HG03066 (cell line): ENCODE measurements around the gene RAB11FIP4.

Experiments
- ATAC-seq: cut with Tn5 transposase; IDR thresholded peaks from one replicate; pipeline ENCODE4 v1.9.1; 2021; ENCODE audit warnings: low read depth; ENCODE audit not compliant: unreplicated experiment

The RAB11FIP4 gene

DNA sequence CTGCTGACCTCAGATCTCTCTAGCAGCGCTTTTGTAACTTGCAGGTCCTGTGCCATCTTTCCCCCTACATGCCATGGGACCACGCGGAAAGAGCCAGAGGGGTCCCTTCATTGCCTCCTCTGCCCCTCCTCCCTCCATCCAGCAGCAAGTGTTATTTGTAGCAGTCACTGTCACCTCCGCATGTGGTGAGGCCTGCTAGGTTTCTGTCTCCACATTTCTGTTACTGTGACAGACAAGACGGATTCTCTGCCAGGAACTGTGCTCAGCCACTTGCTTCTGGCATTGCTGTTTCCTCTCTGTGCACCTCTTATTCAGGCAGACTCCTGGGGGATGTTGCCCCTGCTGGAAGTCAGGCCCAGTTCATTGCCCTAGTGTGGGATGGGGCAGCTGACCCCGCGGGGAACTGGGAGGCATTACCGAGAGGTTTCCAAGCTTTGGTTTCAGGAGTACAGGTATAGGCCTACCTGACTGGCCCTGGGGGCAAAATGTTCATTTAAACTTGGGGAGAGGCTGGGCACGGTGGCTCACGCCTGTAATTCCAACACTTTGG, 61.2 kb downstream of the RAB11FIP4 start:
- ATAC-seq, result no peak

DNA sequence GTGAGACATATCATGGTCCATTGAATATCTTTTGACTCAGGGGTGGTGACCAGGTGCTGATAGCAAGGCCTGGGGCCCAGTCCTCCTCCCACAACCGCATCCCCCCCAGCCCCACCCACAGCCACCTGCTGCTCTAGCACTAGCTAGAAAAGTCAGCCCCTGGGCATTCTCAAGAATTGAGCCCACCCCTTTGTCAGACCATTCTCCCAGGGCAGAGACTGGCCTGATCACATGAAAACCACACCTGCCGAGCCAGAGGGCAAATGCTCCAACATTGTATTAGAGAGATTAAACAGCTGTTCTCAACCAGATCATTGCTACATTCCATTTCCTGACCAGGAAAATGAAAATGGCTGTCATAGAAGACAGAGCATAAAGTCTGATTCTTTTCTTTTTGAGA, 62.4 kb downstream of the RAB11FIP4 start:
- ATAC-seq, result no peak

DNA sequence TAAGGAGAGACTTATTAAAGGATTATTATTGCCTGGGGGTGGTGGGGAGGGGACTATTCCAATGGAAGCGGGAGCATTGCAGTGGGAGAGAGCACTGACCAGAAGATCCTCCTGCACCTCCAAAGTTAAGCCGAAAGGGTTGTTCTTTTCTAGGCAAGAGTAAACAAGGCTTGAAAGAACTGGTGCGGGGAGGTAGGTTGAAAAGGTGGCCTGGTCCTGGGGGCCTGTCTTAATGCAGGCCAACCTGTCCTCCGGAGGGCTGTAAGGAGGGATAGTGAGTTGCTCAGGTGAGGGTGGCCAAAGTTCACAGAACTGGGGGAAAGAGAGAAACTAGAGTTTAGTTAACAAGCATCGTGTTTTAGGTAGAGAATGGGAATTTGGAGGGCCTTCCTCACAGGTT, 65.3 kb downstream of the RAB11FIP4 start:
- no peak for ATAC-seq

DNA sequence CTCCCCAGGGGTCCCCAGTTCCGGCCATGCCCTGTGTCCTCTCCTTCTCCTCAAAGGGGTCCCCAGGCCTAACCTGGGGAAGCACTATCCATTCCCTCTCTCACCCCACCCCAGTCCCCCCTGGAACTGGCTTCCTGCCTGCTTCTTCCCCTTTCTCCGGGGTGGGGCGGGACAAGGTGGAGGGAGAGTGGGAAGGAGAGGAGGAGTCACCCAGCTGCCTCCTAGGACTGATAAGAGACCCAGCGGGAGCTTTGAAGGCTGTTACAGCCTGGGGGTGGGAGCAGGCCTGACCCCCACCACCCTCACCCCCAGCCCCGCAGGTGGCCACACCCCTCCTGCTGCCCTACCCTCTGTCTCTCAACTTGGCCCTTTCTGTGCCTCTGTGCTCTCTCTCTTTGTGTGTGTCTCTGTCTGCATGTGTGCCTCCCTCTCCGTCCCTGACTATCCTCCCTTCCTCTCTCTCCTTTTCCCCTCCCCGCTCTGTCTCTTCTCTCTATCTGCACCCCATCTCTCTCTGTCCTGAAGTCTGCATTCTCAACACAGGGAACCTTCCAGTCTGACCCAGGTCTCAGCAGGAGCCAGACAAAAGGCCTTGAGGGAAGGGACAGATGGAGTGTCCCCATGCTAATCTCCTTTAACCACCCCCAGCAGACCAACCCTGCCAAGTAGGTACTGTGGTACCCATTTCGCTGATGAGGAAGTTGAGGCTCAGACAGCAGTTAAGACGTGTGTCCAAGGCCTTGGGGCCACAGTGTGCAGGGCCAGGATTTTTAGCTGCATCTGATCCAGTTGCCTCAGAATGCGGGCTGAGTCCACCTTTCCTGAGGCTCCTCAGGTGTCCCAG, 66.1 kb downstream of the RAB11FIP4 start:
- no peak for ATAC-seq

DNA sequence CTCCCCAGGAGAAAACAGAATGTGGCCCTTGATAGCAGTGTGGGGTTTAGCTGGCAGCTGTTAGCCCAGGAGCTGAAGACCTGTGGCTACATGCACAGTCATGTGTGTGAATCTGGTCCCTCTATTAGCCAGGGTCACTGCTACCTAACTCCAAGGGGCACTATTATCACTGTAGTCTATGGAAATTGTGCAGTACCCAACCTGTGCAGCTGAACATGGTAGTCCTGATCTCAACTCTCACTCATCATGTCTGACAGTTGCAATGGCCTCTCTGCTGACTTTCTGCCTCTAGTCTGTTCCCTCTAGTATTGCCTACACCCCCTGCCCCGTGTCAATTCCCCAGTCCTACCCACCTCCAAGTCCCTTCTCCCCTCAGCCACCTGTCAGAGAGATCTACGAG, 67.4 kb downstream of the RAB11FIP4 start:
- no peak for ATAC-seq

DNA sequence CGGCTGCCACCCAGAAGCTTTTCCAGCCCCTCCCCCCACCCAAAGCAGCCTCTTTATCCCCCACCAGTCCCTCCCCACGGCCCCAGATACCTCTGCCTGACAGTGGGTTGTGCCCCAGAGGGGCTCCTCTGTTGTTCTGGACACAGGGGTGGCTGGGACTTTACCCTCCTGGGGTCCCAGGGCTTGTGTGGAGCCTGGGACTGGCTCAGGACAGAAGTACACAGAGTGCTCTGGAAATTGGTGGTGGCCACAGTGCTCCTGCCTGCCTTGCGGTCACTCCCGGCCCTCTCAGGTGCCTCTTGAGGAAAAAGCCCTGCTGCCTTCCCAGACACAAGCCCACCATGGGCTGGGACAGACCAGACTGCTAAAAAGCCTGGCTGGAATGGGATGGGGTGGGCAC, 68.2 kb downstream of the RAB11FIP4 start:
- no peak for ATAC-seq

DNA sequence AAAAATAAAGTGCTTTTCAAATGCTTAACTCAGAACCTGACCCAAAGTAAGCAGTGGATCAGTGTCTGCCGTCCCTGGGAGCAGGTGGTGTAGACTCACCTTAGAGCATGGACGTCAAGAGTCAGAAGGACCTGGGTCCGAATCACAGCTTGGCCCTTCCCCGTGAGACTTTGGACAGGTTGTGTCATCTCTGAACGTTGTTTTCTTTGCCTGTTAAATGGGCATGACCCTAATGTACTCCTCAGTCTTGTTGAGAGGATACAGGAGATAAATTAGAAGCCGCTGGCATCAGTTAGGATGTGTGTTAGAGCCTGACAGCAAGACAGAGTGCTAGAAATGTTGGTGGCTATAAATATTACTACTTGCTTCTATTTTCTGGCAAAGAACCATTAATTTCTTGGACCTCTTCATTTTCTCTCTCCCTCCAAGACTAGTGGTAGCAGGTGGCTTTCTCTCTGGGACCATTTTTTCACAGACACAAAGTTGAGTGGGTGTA, 68.8 kb downstream of the RAB11FIP4 start:
- ATAC-seq, result no peak

DNA sequence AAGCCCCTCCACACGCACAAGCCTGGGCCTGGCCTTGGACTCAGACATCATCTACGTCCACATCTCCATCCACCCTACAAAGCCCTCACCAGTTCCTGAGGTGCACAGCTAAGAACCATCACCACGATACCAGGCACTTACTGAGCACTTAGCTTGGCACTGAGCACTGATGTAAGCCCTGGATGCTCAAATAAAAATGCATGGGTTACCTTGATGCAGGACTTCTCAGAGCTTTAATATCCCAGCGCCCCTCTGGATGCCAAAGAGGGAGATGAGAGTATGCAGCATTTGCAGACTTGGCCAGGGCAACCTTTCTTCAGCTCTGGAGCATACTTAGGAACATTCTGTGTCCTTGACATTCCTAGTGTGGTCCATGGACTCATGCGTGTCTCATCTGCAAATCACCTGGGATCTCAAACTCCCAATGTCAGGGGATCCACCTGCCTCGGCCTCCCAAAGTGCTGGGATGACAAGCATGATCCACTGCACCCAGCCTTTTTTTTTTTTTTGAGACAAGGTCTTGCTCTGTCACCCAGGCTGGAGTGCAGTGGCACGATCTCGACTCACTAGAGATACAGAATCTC, 69.8 kb downstream of the RAB11FIP4 start:
- ATAC-seq, result no peak

DNA sequence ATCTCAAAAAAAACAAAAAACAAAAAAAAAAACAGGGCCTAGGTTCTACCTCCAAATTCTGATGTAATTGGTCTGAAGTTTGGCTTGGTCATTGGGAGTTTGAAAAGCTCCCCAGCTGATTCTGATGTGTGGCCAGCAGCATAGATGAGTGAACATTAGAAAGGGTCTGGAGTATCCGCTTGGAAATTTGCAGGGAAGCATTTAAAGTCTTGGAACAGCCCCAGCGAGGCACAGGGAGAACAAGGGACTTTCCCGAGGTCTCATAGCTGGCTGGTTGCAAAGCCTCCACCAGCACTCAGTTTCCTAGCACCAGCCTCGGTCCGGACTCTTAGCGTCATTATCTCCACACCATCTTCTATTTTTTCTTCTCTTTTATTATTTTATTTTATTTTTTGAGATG, 70.8 kb downstream of the RAB11FIP4 start:
- no peak for ATAC-seq

DNA sequence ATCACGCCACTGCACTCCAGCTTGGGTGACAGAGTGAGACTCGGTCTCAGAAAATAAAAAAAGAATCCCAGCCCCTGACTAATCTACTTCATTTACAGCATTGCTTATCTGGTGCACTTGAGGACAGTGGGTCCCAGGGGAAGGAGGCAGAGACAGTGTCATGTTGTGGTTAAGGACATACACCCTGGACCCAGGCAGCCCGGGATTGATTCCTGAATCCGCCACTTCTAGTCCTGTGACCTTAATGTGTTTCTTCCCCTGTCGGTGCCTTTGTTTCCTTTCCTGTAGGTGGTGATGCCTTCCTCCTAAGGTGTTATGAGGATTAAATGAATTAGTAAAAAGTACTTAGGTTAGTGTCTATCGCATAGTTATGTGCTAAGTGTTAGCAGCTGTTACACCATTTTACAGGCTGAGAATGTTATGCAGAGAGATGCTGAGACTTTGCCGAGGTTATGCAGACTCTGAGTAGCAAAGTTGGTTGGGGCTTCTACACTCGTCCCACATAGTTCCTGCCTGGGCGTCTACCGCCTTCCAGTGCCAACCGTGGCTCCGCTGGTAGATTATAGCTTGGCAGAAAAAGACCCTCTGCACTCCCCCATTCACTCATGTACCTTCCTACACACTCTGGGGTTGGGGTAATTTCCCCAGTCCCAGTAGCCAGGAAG, 74.8 kb downstream of the RAB11FIP4 start:
- no peak for ATAC-seq

DNA sequence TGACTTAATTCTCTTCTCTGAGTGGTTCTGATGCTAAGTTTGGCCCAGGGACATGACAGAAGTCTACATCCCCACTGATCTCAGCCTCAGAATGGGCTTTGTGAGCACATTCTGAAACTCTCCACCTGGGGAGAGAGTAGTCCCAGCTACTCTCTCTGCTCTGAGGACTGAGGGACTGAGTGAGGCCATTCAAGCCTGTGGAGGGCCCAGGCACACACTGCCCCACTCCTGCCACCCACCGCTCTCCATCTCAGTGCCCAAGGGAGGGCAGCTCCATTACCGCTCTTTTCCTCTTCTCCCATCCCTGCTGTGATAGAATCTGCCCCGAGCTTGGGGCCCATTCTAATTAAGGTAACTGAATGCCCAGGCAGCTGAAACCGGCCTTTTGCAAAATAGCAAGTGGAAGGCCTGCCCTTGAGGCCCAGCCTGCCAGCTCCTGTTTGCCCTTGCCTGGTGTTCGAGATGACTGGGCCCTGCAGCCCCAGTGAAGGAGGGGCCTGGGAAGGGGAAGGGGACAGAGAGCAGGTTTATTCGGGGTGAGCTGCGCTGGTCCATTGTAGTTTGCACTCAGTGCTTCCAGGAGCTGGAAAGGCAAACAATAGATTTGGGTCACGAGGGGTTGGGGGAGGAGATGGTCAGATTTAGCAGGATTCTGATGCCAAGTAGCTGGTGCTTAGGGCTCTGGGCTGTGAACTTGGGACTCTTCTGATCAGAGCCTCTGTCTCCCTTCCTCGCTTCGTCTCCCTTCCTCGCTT, 76.2 kb downstream of the RAB11FIP4 start:
- no peak for ATAC-seq

DNA sequence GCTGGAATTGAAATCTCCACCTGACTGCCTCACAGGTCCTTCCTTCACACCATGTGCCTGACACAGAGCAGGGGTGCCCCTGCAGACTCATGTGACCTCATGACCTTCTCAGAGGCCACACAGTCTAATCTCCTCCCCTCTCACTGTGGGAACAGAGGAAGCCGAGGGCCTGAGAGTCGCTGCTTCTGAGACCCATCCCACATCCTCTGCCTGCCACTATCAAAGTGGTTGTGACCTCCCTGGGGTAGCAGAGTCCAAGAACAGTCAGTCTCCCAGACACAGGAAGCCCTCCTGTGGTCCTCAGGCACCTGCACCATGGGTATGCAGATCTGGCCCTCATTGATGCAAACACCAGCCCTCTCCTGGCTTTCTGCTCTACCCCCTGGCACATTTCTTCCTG, 78.5 kb downstream of the RAB11FIP4 start:
- no peak for ATAC-seq

DNA sequence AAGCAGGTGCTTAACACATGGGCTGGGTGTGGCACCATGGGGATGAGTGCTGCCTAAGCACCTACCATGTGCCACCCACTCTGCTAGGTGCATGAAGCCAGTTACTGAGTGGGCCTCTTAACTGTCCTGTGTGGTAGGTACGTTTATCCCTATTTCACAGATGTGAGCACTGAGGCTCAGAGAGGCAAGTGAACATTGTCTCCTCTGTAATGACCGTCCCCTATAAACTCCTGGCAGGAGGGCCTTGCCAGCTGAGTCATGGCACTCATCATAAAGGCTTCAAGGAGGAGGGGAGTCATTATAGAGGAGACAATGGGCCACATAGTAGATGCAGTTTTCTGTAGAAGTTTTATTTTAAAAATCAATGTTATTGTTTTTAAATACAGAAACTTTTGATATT, 79.1 kb downstream of the RAB11FIP4 start:
- ATAC-seq, result no peak

DNA sequence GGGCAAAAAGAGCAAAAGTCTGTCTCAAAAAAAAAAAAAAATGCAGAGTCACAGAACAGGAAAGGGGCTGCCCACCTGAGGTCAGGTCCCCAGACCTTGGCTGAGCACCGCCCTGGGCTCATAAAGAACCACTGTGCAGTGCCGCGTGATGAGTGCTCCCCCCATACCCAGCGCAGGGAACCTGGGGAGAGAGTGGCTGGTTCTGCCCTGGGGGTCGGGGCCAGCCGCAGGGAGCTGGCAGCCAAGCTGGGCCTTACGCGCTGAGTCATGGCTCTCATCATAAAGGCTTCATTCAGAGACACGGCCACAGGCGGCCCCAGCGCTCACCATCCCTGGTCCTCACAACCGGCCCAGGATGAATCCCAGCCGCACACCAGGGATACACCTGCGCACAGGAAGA, 80.7 kb downstream of the RAB11FIP4 start:
- no peak for ATAC-seq

DNA sequence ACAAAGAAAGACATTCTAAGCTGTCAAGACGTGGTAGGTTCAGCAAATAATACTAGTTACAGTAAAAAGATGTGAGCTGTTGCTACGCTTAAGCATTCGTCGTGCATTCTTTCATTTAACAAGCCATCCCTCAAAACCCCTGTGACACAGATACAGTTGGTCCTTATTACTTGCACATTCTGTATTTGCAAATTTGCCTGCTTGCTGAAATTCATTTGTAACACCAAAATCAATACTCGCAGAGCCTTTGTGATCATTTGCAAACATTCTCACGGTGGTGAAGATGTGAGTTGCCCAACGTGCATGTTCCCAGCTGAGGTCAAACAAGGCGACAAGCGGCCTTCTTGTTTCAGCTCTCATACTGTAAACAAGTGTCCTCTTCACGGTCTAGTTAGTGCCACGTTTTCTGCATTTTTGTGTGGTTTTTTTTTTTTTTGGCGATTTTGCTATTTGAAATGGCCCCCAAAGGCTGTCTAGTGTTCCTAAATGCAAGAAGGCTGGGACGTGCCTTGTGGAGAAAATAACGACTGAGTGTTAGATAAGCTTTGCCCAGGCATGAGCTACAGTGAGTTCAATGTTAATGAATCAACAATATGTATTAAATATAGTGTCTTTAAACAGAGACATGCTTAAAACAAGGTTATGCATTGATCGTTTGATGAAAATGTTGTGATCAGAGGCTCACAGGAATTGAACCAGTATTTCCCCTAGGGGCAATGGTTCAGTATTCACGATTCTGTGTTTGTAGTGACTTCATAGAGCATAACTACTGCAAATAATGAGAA, 84.1 kb downstream of the RAB11FIP4 start:
- no peak for ATAC-seq

DNA sequence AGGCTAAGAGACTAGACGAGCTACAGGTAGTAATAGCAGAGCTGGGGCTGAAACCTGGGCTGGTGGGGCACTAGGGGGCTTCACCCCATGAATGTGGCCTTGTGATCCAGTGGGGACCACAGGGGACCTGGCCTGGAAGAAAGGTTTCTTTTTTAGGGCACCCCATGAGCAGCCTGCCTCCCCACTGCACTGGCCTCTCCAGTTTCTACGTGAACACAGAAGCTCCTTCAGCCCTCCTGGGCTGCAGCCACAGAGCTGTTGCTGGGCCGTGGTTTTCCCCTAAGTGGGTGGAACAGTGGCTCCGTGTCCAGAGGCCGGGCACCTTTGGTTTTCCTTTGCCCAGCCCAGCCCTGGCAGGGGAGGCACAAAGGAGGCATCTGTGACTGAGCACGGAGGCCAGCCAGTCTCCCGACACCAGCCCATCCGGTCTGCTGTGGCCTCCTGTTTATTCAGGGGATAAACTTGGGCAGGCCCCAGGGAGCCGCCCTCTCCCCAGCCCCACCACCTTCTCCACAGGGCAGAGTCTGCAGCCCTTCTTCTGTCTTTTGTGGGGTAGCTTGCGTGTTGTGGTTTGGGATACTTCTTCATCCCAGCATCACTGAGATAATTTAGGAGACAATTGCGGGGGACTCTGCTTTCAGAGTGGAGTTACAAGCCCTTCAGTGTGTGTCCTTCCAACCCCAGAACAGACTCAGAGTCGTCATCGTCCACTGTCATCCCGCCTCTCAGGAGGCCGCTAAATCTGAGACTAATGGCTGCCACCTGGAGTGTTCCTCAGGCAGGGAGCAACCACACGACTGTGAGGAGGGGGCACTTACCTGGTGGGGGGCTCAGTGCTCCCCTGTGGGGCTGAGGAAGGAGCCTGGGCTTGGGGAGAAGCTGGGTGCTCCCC, 85.3 kb downstream of the RAB11FIP4 start:
- no peak for ATAC-seq

DNA sequence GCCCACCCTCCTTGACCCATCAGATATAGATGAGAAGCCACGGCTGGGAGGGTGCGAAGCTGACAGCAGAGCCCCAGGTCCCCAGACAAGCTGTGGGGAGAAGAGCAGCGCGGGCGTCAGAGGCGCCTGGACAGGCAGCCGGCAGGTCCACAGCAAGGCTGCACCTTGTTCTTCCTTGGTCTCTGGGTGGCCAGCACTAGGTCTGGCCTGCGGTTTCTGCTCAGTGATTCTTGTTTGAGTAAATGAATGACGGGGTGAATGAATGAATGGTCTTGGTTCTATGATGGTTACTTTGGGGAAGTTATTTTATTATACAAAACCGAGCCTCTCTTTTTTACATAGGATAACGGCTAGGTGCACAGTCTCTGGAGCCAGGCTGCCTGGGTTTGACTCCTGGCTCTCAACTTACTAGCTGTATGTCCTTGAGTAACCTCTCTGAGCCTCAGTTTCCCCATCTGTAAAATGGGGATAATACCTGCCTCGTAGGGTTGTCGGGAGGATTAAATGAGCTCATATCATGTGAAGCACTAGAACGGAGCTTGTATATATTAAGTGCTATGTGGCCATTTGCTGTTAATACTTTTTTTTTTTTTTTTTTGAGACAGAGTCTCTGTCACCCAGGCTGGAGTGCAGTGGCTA, 86.1 kb downstream of the RAB11FIP4 start:
- no peak for ATAC-seq

DNA sequence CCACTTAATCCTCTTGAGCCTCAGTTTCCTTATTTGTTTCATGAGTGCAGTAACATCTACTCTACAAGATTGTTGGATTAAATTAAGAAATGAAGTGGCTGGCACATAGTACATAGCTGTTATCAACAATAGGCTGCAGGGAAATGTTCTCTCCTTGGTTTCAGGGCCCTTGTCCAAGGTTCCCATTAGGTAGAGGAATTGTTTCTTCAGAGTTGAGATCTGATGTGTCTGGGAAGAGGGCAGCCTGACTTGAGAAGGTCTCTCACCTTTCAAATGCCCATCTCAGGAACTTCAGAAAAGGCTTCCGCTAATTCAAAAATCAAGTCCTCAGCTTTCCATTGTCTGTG, 87.6 kb downstream of the RAB11FIP4 start:
- no peak for ATAC-seq

DNA sequence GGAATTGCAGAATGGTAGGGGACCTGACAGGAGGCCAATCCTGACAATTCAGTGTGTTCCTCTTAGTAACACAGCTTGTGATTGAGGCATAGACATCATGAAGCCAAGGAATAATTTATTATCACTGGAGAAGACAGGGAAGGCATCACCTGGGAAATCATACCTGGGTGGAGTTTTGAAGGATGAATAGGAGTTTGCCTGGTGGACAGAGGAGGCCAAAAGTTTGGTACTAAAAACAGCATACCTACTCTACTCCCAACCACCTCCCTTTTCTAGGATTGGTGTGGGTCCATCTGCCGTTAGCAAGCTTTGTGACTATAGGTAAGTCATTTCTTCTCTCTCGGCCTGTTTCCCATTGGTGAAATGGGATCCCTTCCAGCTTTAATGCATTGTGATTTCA, 88.0 kb downstream of the RAB11FIP4 start:
- no peak for ATAC-seq
